Stimulated activated naive CD4-positive, alpha-beta T cell treated with Interleukin-2 at 50 U/mL for 16 hours (primary cell): ENCODE results near the gene FAM107B.
"Not testable (repeated sequence)": the region's sequence is repeated elsewhere in the genome, so short reads cannot be mapped to it uniquely, and the experiment has no call there.

ENCODE experiments used
- DNase-seq: peaks from one replicate; lab custom pipeline; 2025; lab: John Stamatoyannopoulos, UW

The FAM107B gene

GRCh38 chr10:14736043-14736442 is 38.7 kb downstream of the FAM107B start:
- DNase-seq: no peak

- no peak for DNase-seq
These were observed 42.7 kb downstream of the FAM107B start for GRCh38 chr10:14731875-14732512.

DNA sequence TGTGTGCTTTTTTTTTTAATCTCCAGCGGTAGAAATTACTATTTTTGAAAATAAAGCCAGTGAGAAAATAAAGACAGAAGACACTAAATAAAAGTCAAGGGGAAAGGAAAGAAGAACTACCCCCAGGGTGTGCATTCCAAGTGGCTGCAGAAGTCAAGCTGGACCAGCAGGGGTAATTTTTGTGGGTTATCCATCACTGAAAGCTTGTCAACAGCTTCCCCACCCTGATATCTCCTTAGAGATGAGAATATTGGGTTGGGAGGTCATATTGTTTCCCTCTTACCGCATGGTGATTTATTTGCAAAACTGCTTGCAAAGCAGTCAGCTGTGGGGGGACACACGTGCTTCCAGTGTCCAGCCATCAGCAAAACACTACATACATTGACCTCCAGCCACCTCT is 46.4 kb downstream of the FAM107B start:
- no peak for DNase-seq

DNA sequence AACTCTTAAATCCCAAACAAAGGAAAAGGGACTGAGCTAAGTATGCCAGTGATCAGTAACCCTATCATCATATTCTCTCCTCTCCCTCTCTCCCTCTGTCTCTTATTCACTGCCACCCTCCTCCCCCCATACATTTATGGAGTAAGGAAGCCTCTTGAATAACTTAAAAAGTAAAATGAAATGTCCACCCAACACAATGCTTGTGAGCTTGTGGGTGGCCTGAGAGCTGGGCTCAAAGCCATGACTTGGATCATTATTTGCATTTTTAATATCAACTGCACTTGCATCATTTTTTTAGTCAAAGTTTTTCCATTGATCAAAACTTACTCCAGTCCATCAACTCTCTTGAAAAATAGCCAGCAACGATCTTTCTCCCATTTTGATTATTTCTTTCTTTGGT is 46.8 kb downstream of the FAM107B start:
- no peak for DNase-seq

DNA sequence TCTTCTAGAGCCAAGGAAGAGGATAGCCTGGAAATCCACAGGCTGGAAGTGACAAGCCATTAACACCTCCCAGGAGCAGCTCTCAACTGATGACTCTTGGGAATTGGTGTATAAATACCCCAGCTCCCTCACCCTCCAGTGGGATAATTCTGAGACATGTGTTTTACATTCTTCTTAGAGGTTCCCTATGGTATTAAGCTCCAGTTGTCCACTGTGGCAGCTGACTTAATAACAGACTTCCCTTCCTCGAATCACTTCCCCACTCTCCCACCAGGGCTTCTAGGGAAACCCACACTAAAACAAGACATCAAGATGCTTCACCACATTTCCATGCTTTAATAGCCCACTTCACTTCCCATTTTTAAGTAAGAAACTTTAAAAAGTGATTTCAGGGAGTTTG is 47.2 kb downstream of the FAM107B start:
- no peak for DNase-seq

DNA sequence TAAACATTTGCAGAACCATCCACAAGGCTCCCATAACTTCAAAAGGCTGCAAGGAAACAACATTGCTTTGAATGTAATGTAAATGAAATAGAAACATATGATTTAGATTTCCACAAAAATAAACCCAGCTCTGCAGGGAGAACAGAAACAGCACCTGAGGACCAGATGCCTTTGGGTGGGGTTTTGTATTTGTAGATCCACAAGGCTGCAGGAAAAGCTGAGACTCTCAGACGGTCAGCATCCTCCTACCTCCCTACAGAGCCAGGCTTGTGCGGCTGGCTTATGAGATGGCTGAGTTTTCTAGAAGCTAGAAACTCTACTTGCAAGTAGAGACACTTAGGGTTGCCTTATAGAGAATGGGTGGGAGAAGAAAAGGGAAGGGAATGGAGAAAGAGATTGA is 49.8 kb downstream of the FAM107B start:
- DNase-seq: no peak

GRCh38 chr10:14723052-14723689 is 51.5 kb downstream of the FAM107B start:
- no peak for DNase-seq

GRCh38 chr10:14717552-14717951 is 57.1 kb downstream of the FAM107B start:
- no peak for DNase-seq

- no peak for DNase-seq
These were observed 61.7 kb downstream of the FAM107B start for GRCh38 chr10:14712991-14713424.

DNA sequence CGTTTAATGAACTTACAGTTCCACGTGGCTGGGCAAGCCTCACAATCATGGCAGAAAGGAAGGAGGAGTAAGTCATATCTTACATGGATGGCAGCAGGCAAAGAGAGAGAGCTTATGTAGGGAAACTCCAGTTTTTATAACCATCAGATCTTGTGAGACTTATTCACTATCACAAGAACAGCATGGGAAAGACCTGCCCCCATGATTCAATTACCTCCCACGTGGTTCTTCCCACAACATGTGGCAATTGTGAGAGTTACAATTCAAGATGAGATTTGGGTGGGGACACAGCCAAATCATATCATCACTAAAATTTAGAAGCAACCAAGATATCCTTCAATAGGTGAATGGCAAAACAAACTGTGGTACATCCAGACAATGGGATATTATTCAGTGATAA is 65.4 kb downstream of the FAM107B start:
- not testable (repeated sequence) for DNase-seq

DNA sequence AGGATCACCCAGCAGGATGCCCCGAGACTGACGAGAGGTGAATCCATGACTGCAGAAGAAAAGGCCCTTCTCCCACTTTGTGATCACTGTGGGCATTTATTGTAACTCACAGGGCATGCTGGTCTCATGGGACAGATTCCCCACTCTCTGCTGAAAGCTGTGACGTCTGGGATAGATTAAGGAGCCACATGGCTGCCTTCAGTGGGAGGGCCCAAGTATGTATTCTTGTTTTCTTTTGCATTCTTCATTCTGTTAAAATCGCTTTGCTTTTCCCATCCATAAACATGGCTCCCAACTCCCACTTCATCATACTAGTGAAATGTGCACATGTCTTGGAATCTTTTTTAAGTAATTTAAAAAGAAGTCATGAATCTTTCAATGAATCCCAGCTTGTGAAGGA is 67.2 kb downstream of the FAM107B start:
- no peak for DNase-seq

DNA sequence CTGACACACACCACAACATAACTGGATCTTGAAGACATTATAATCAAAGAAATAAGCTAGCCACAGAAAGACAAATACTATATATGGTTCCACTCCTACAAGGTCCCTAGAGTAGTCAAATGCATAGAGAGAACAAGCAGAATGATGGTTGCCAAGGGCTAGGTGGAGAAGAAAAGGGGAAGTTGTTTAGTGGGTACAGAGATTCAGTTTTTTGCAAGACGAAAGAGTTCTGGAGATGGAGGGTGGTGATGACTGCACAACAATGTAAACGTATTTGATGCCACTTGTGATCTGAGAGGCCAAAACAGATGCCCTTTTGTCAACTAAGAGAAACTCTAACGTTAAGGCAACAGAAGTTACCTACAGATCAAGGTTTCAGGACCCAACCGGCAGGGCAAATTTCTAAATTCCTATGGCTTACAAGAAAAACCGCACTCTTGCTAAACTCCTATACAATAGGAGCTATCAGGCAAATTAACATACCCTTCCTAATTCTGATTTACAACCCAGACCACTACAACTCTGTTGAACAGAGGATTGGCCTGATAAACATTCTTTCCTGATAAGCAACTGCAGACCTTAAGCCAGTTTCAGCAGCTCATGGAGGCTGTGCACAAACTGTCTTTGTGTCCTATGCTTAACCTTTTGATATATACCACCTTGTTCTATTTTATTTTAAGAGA is 69.0 kb downstream of the FAM107B start:
- DNase-seq: no peak

DNA sequence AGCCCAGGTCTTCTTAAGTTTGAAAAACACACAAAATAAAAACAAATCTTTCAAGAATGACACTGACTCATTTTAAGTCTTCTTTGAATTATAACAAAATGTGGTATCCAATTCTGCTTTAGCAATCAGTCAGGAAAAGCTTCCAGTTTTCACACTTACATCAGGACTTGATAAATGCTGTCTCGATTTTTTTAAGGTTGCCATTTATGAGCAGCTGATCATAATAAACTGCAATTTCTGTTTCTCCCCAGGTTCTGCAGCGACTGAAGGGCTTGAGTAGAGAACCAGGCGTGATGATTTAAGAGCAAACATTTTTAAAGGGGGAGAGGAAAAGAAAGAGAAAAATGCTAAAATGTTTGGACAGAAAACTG is 71.1 kb downstream of the FAM107B start:
- no peak for DNase-seq

- DNase-seq: no peak
These were observed 73.2 kb downstream of the FAM107B start for GRCh38 chr10:14701466-14701865.

GRCh38 chr10:14700546-14700945 is 74.2 kb downstream of the FAM107B start:
- no peak for DNase-seq

DNA sequence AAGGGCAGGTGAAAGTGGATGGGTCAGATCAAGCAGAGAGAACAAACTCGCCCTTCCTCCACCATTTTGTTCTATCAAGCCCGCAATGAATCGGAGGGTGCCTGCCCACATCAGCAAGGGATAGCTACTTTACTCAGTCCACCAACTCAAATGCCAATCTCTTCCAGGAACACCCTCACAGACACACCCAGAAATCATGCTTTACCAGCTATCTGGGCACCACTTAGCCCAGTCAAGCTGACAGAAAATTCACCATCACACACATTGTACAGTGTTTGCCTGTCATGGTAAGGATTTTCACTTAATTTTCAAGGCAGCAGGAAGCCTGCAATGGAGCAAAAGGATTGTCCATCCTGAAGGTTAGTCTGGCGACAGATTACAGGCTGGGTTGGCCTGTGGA is 75.2 kb downstream of the FAM107B start:
- no peak for DNase-seq

- DNase-seq: no peak
These were observed 75.9 kb downstream of the FAM107B start for GRCh38 chr10:14698829-14699170.

DNA sequence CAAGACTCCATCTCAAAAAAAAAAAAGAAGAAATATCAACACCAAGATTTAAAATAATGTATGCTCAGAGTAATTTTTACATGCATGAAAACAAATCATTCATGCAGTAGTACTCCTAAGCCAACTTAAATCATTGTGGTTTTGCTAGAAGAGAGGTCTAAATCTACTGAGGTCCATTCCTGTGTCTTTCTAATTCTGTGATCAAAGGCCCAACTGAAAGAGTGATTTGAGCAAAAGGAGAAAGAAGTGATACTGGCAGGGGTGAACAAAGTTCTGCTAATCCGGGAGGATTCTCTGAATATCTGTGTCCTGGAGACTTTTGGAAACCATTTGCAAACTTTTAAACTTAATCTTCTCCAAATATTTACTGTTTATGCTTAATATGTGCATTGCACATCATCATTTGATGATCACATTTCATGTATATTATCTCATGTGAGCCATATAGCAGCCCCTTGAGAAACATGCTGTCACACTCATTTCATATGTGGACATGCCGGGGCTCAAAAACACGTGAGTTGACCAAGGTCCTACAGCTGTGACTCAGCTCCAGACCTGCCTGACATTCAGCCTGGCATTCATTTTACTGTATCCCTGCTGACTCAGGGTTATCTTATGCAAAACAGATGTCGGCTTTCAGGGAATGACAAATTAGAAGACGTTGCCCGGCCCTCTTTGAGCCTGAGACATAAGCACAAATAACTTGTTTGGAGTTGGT is 76.4 kb downstream of the FAM107B start:
- DNase-seq: no peak

- no peak for DNase-seq
These were observed 77.4 kb downstream of the FAM107B start for GRCh38 chr10:14697281-14697680.

- no peak for DNase-seq
These were observed 77.9 kb downstream of the FAM107B start for GRCh38 chr10:14696821-14697220.

GRCh38 chr10:14695847-14696480 is 78.7 kb downstream of the FAM107B start:
- no peak for DNase-seq

DNA sequence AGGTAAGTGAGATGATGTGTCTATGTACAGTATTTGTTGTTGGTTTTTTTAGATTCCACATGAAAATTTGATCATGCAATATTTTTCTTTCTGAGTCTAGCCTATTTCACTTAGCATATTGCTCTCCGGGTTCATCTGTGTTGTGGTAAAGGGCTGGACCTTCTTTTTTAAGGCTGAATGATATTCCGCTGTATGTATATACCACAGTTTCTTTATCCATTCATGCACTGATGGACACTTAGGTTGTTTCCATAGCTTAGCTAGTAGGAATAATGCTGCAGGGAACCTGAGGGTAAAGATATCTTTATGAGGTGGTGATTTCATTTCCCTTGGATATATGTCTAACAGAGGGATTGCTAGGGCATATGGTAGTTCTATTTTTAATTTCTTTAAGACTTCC is 80.8 kb downstream of the FAM107B start:
- DNase-seq: no peak
